ENCODE measurements around the gene DNM3.

Gene DNM3

DNA sequence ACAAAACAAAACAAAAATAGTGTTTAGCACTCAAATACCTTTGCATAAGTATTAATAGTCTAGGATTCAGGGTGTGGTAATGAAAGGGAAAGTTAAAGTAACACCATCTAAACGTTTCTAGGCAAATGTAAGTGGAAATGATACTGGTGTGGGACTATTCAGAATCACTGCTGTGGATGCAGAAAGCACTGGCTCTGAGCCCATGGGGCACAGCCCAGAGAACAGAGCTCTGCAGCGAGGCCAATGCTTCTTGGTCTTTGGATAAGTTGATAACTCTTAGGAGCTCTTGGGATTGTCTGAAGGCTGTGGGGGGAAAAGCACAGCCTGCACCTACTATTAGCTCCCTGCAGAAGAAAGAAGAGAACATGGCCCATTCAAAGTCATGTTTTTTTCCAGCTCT is 21.4 kb upstream of the DNM3 start:
- no peak overlapping the region for H3K4me3 ChIP-seq (ENCODE audit: low read length)
- H3K79me2 ChIP-seq (ENCODE audit: low read length) = no peaks in the 10 kb centered on the region
- no peak overlapping the region for H3K9ac ChIP-seq (ENCODE audit: low read length)
- DNase-seq = no peak
- no peaks in the 10 kb centered on the region for H3K27me3 ChIP-seq (replicated peaks; ENCODE audit: insufficient read depth, low read length)
- no peaks in the 10 kb centered on the region for H3K9me3 ChIP-seq (replicated peaks; ENCODE audit: insufficient read depth, low read length)
- H3K36me3 ChIP-seq (replicated peaks; ENCODE audit: insufficient read depth, low read length) = no peaks in the 10 kb centered on the region
- TF ChIP-seq EZH2 (optimal IDR thresholded peaks at IDR 0.05; ENCODE audit: low read depth, low read length) (no peak), EZH2phosphoT487 (IDR thresholded peaks at IDR 0.05; ENCODE audit: low read length) (no peak)
- TF ChIP-seq, protein P1, sequence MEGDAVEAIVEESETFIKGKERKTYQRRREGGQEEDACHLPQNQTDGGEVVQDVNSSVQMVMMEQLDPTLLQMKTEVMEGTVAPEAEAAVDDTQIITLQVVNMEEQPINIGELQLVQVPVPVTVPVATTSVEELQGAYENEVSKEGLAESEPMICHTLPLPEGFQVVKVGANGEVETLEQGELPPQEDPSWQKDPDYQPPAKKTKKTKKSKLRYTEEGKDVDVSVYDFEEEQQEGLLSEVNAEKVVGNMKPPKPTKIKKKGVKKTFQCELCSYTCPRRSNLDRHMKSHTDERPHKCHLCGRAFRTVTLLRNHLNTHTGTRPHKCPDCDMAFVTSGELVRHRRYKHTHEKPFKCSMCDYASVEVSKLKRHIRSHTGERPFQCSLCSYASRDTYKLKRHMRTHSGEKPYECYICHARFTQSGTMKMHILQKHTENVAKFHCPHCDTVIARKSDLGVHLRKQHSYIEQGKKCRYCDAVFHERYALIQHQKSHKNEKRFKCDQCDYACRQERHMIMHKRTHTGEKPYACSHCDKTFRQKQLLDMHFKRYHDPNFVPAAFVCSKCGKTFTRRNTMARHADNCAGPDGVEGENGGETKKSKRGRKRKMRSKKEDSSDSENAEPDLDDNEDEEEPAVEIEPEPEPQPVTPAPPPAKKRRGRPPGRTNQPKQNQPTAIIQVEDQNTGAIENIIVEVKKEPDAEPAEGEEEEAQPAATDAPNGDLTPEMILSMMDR (IDR thresholded peaks at IDR 0.05; ENCODE audit: low read length) = no peak
- H3K27ac ChIP-seq (ENCODE audit: low read length) = no peak overlapping the region
- no peak overlapping the region for H3K4me2 ChIP-seq (ENCODE audit: low read depth, low read length)
- H4K20me1 ChIP-seq (ENCODE audit: insufficient read depth, low read length) = no peaks in the 10 kb centered on the region
- H2AFZ ChIP-seq (ENCODE audit: low read length) = no peak overlapping the region
- no peaks in the 10 kb centered on the region for H3F3A ChIP-seq (ENCODE audit: insufficient read depth, low read length)
- no peaks in the 10 kb centered on the region for H3K9me2 ChIP-seq (replicated peaks; ENCODE audit: insufficient read depth, low read length)
- H3K4me1 ChIP-seq (ENCODE audit: low read length) = no peaks in the 10 kb centered on the region

DNA sequence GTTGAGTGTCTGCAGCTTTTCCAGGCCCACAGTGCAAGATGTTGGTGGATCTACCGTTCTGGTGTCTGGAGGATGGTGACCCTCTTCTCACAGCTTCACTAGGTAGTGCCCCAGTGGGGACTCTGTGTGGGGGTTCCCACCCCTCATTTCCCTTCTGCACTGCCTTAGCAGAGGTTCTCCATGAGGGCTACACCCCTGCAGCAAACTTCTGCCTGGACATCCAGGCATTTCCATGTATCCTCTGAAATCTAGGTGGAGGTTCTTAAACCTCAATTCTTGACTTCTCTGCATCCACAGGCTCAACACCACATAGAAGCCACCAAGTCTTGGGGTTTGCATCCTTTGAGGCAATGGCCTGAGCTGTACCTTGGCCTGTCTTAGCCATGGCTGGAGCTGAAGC is 14.3 kb upstream of the DNM3 start:
- no peak for TF ChIP-seq EZH2 (optimal IDR thresholded peaks at IDR 0.05; ENCODE audit: low read depth, low read length)
- no peak for TF ChIP-seq EZH2phosphoT487 (IDR thresholded peaks at IDR 0.05; ENCODE audit: low read length)
- TF ChIP-seq, protein P1 (IDR thresholded peaks at IDR 0.05; ENCODE audit: low read length) = no peak
- Histone ChIP-seq H3K4me1 (ENCODE audit: low read length) (no peaks in the 10 kb centered on the region), H3K9me2 (replicated peaks; ENCODE audit: insufficient read depth, low read length) (no peaks in the 10 kb centered on the region), H3K27ac (ENCODE audit: low read length) (no peak overlapping the region), H3K36me3 (replicated peaks; ENCODE audit: insufficient read depth, low read length) (no peaks in the 10 kb centered on the region), H3K9ac (ENCODE audit: low read length) (no peak overlapping the region), H3K9me3 (replicated peaks; ENCODE audit: insufficient read depth, low read length) (no peaks in the 10 kb centered on the region), H4K20me1 (ENCODE audit: insufficient read depth, low read length) (no peaks in the 10 kb centered on the region), H3K4me3 (ENCODE audit: low read length) (no peak overlapping the region), H3K4me2 (ENCODE audit: low read depth, low read length) (no peak overlapping the region), H3F3A (ENCODE audit: insufficient read depth, low read length) (no peaks in the 10 kb centered on the region), H3K79me2 (ENCODE audit: low read length) (no peaks in the 10 kb centered on the region), H2AFZ (ENCODE audit: low read length) (no peak overlapping the region), H3K27me3 (replicated peaks; ENCODE audit: insufficient read depth, low read length) (no peaks in the 10 kb centered on the region)
- DNase-seq = no peak

- Histone ChIP-seq H3K4me3 (ENCODE audit: low read length) (no peak overlapping the region), H3K36me3 (replicated peaks; ENCODE audit: insufficient read depth, low read length) (no peaks in the 10 kb centered on the region), H3K27ac (ENCODE audit: low read length) (no peak overlapping the region), H3K4me2 (ENCODE audit: low read depth, low read length) (no peak overlapping the region), H3F3A (ENCODE audit: insufficient read depth, low read length) (no peaks in the 10 kb centered on the region), H3K9me2 (replicated peaks; ENCODE audit: insufficient read depth, low read length) (no peaks in the 10 kb centered on the region), H3K9me3 (replicated peaks; ENCODE audit: insufficient read depth, low read length) (no peaks in the 10 kb centered on the region), H3K27me3 (replicated peaks; ENCODE audit: insufficient read depth, low read length) (no peaks in the 10 kb centered on the region), H3K4me1 (ENCODE audit: low read length) (no peaks in the 10 kb centered on the region), H4K20me1 (ENCODE audit: insufficient read depth, low read length) (no peaks in the 10 kb centered on the region), H3K9ac (ENCODE audit: low read length) (no peak overlapping the region), H3K79me2 (ENCODE audit: low read length) (no peaks in the 10 kb centered on the region), H2AFZ (ENCODE audit: low read length) (no peak overlapping the region)
- TF ChIP-seq EZH2phosphoT487 (IDR thresholded peaks at IDR 0.05; ENCODE audit: low read length) (no peak), EZH2 (optimal IDR thresholded peaks at IDR 0.05; ENCODE audit: low read depth, low read length) (no peak)
- TF ChIP-seq, protein P1 (IDR thresholded peaks at IDR 0.05; ENCODE audit: low read length) = no peak
- no peak for DNase-seq
These were observed 12.5 kb upstream of the DNM3 start for GRCh38 chr1:171828794-171829193.
